H1 (cell line): Measurements from ENCODE around the gene ST6GALNAC3. TPM values are rescaled to one million over a fixed set of nuclear protein-coding genes. Genes with fewer than 3 reads are reported as not detected.

ENCODE experiments used
- CTCF ChIA-PET: fragments of 300-600 bp; sonication (Branson Sonifier 250); formaldehyde crosslinking; loops from one replicate; lab custom pipeline; 2021; ENCODE audit not compliant: partially characterized antibody; lab: Charles Lee
- POLR2A ChIA-PET: fragments of 300-600 bp; sonication (Branson Sonifier 250); formaldehyde crosslinking; loops from one replicate; lab custom pipeline; 2021; ENCODE audit warnings: inconsistent platforms; ENCODE audit not compliant: partially characterized antibody; lab: Charles Lee
- DNase-seq, 2 experiments: peaks; one replicate each; pipeline versions ENCODE4 v3.0.0 to v3.0.0-alpha.2; 2010 to 2022; ENCODE audit warnings: low spot score in 2 of 2, low read depth in 1 of 2, mixed read lengths in 1 of 2
- FAIRE-seq: peaks from 2 replicates; lab custom pipeline; 2011; peaks lifted over from hg19 to GRCh38; lab: Jason Lieb, UNC
- H2AFZ ChIP-seq: 2 replicates; pipeline ENCODE4 v1.8.1; 2012; ENCODE audit warnings: low read length, inconsistent platforms
- H2AK5ac ChIP-seq: 2 replicates; pipeline ENCODE4 v1.6.1; 2013; ENCODE audit warnings: low read depth, low read length
- H2BK120ac ChIP-seq: replicated peaks from 2 replicates; pipeline ENCODE3; 2013; ENCODE audit warnings: low read depth, low read length, inconsistent platforms
- H2BK12ac ChIP-seq: 2 replicates; pipeline ENCODE4 v1.6.1; 2013; ENCODE audit warnings: low read depth, low read length
- H2BK15ac ChIP-seq: 2 replicates; pipeline ENCODE4 v1.6.1; 2013; ENCODE audit warnings: low read length
- H2BK20ac ChIP-seq: 2 replicates; pipeline ENCODE4 v1.6.1; 2013; ENCODE audit warnings: low read length
- H2BK5ac ChIP-seq: 2 replicates; pipeline ENCODE4 v1.6.1; 2013; ENCODE audit warnings: low read depth, low read length
- H3K14ac ChIP-seq: 2 replicates; pipeline ENCODE4 v1.6.1; 2013; ENCODE audit warnings: inconsistent platforms; ENCODE audit not compliant: insufficient read length
- H3K18ac ChIP-seq: 2 replicates; pipeline ENCODE4 v1.6.1; 2013; ENCODE audit warnings: low read length; ENCODE audit errors: extremely low read depth
- H3K23ac ChIP-seq: 2 replicates; pipeline ENCODE4 v1.6.1; 2013; ENCODE audit warnings: inconsistent platforms; ENCODE audit not compliant: insufficient read length
- H3K23me2 ChIP-seq: 2 replicates; pipeline ENCODE4 v1.6.1; 2013; ENCODE audit warnings: low read depth, low read length
- H3K27ac ChIP-seq: 2 replicates; pipeline ENCODE4 v1.6.1; 2011; ENCODE audit warnings: low read depth, low read length, inconsistent platforms
- H3K27me3 ChIP-seq, 4 experiments: replicated peaks in 1 of 4; 1 replicate in 1 of 4; 2 replicates in 3 of 4; pipeline versions ENCODE4 v1.6.1 to v1.8.1; 2011 to 2013; ENCODE audit warnings: low read length in 3 of 4, mild to moderate bottlenecking in 3 of 4, inconsistent platforms in 2 of 4, mixed read lengths in 2 of 4, moderate library complexity in 1 of 4; ENCODE audit not compliant: control insufficient read depth in 3 of 4, insufficient read depth in 3 of 4; ENCODE audit errors: extremely low read depth in 1 of 4
- H3K36me3 ChIP-seq, 4 experiments: 2 replicates each; pipeline versions ENCODE4 v1.6.1 to v1.8.1; 2011 to 2013; ENCODE audit warnings: mild to moderate bottlenecking in 4 of 4, low read length in 3 of 4, moderate library complexity in 2 of 4, control low read depth in 1 of 4, inconsistent platforms in 1 of 4; ENCODE audit not compliant: insufficient read depth in 4 of 4, control insufficient read depth in 2 of 4
- H3K4ac ChIP-seq: replicated peaks from 2 replicates; pipeline ENCODE3; 2013; ENCODE audit warnings: low read length, low read depth, mixed read lengths, inconsistent platforms; ENCODE audit not compliant: insufficient read length
- H3K4me1 ChIP-seq, 4 experiments: replicated peaks in 1 of 4; 1 replicate in 1 of 4; 2 replicates in 3 of 4; pipeline versions ENCODE4 v1.6.1 to v1.8.1; 2011 to 2013; ENCODE audit warnings: low read length in 3 of 4, inconsistent platforms in 2 of 4, mixed read lengths in 1 of 4; ENCODE audit not compliant: insufficient read depth in 4 of 4, control insufficient read depth in 3 of 4
- H3K4me2 ChIP-seq, 2 experiments: 2 replicates each; pipeline versions ENCODE4 v1.6.1 to v1.8.1; 2011 to 2013; ENCODE audit warnings: low read depth in 2 of 2, low read length in 2 of 2, control low read depth in 1 of 2, inconsistent platforms in 1 of 2, mild to moderate bottlenecking in 1 of 2; ENCODE audit not compliant: insufficient read depth in 1 of 2
- H3K4me3 ChIP-seq, 4 experiments: fragments of 200-600, 300-600 bp in 1 of 4; sonication (generic), shearing (Covaris generic), sonication (Bioruptor Twin) in 1 of 4; 2 replicates each; pipeline versions ENCODE4 v1.5.1 to v1.8.1; 2011 to 2016; ENCODE audit warnings: low read length in 4 of 4, low read depth in 3 of 4, control low read depth in 2 of 4, inconsistent platforms in 2 of 4, mild to moderate bottlenecking in 2 of 4, mixed read lengths in 1 of 4, moderate library complexity in 1 of 4; ENCODE audit not compliant: insufficient read depth in 2 of 4; ENCODE audit errors: extremely low read depth in 1 of 4
- H3K56ac ChIP-seq: replicated peaks from 2 replicates; pipeline ENCODE3; 2013; ENCODE audit warnings: low read depth, mild to moderate bottlenecking, mixed read lengths, low read length, inconsistent platforms; ENCODE audit not compliant: insufficient read length
- H3K79me1 ChIP-seq: 2 replicates; pipeline ENCODE4 v1.6.1; 2013; ENCODE audit warnings: low read depth, low read length, control low read depth
- H3K79me2 ChIP-seq, 2 experiments: 2 replicates each; pipeline versions ENCODE4 v1.6.1 to v1.8.1; 2012 to 2013; ENCODE audit warnings: low read length in 2 of 2, mild to moderate bottlenecking in 2 of 2, inconsistent platforms in 1 of 2; ENCODE audit not compliant: insufficient read depth in 2 of 2, control insufficient read depth in 1 of 2
- H3K9ac ChIP-seq, 4 experiments: replicated peaks in 1 of 4; 1 replicate in 1 of 4; 2 replicates in 3 of 4; pipeline versions ENCODE4 v1.6.1 to v1.8.1; 2011 to 2013; ENCODE audit warnings: low read depth in 3 of 4, low read length in 3 of 4, control low read depth in 2 of 4, mild to moderate bottlenecking in 2 of 4, moderate library complexity in 2 of 4, inconsistent platforms in 1 of 4; ENCODE audit errors: extremely low read depth in 1 of 4
- H3K9me3 ChIP-seq, 2 experiments: 2 replicates each; pipeline versions ENCODE4 v1.6.1 to v1.8.1; 2012 to 2013; ENCODE audit warnings: mild to moderate bottlenecking in 2 of 2, moderate library complexity in 2 of 2, control low read depth in 1 of 2, inconsistent platforms in 1 of 2, low read depth in 1 of 2, low read length in 1 of 2, mixed read lengths in 1 of 2; ENCODE audit not compliant: insufficient read depth in 2 of 2
- H4K20me1 ChIP-seq, 2 experiments: replicated peaks in 1 of 2; 2 replicates each; pipeline versions ENCODE3 to v1.8.1; 2011 to 2013; ENCODE audit warnings: inconsistent platforms in 2 of 2, low read length in 2 of 2, mild to moderate bottlenecking in 1 of 2; ENCODE audit not compliant: insufficient read depth in 2 of 2, control insufficient read depth in 1 of 2
- H4K5ac ChIP-seq: 2 replicates; pipeline ENCODE4 v1.6.1; 2013; ENCODE audit warnings: low read length, low read depth, mixed read lengths, inconsistent platforms; ENCODE audit not compliant: insufficient read length
- H4K8ac ChIP-seq: 2 replicates; pipeline ENCODE4 v1.8.0; 2013; ENCODE audit warnings: mild to moderate bottlenecking, moderate library complexity, low read length, inconsistent platforms; ENCODE audit not compliant: insufficient read depth; ENCODE audit errors: extremely low read depth
- H4K91ac ChIP-seq: replicated peaks from 2 replicates; pipeline ENCODE3; 2013; ENCODE audit warnings: low read length, mixed read lengths, inconsistent platforms; ENCODE audit not compliant: insufficient read length
- BACH1 ChIP-seq: IDR thresholded peaks from 2 replicates; pipeline ENCODE4 v1.6.1; 2012; ENCODE audit warnings: low read length, improper control_type of control experiment
- EZH2 ChIP-seq: fragments of 200-600 bp; sonication (generic); IDR thresholded peaks from 2 replicates; pipeline ENCODE4 v1.7.1; 2012; ENCODE audit warnings: low read depth, mild to moderate bottlenecking, moderate library complexity, low read length, inconsistent platforms; ENCODE audit not compliant: severe bottlenecking
- MAFK ChIP-seq: IDR thresholded peaks from 2 replicates; pipeline ENCODE4 v1.6.1; 2012; ENCODE audit warnings: low read depth, mild to moderate bottlenecking, improper control_type of control experiment, low read length
- SAP30 ChIP-seq: fragments of 300-600 bp; sonication (generic); IDR thresholded peaks from 2 replicates; pipeline ENCODE4 v1.7.1; 2012; ENCODE audit warnings: low read length, moderate library complexity, mild to moderate bottlenecking, inconsistent platforms; ENCODE audit not compliant: insufficient read depth, insufficient replicate concordance
- SP2 ChIP-seq: IDR thresholded peaks from 2 replicates; pipeline ENCODE4 v1.6.1; 2012; ENCODE audit warnings: mild to moderate bottlenecking, low read length, inconsistent platforms
- SP4 ChIP-seq: IDR thresholded peaks from 2 replicates; pipeline ENCODE4 v1.6.1; 2012; ENCODE audit warnings: low read length, inconsistent platforms
- TEAD4 ChIP-seq: IDR thresholded peaks from 2 replicates; pipeline ENCODE4 v1.6.1; 2012; ENCODE audit warnings: low read depth, low read length, inconsistent platforms, mixed read lengths
- USF2 ChIP-seq: IDR thresholded peaks from 2 replicates; pipeline ENCODE4 v1.6.1; 2011; ENCODE audit warnings: low read length, improper control_type of control experiment
- WGBS, 2 experiments: shearing (Covaris generic) in 1 of 2; methylation state at CpG; one replicate each; pipeline versions ENCODE4 v1.1.6 to v1.1.7; 2013 to 2015; ENCODE audit warnings: low lambda C conversion rate in 2 of 2, mixed read lengths in 2 of 2, inconsistent platforms in 1 of 2, low coverage in 1 of 2, missing lambda C conversion rate in 1 of 2; ENCODE audit not compliant: insufficient replicate concordance in 2 of 2, insufficient coverage in 1 of 2, insufficient read length in 1 of 2; ENCODE audit errors: extremely low coverage in 1 of 2, missing lambda C conversion rate in 1 of 2; 5-methylcytosine and 5-hydroxymethylcytosine counted together
- polyA plus RNA-seq, 7 experiments: library from polyadenylated mRNA; depleted of rRNA in 3 of 7; stranded (reverse) in 5 of 7; unstranded in 2 of 7; fragments of >200 nt in 5 of 7; fragments of 200-250 nt in 2 of 7; gene quantifications; 1 replicate in 5 of 7; 2 replicates in 1 of 7; 4 replicates in 1 of 7; pipeline versions ENCODE4 v1.2.1 to v1.2.3, GENCODE V29; 2011 to 2013; ENCODE audit warnings: missing spikeins in 2 of 7, mixed read lengths in 2 of 7
- total RNA-seq: library from RNA; stranded (reverse); fragmentation: NEBNext Ultra II Directional; extraction: Animal tissue kit (Norgen Biotek cat#: 25700); gene quantifications from 2 replicates; pipeline ENCODE4 v1.2.1, GENCODE V29; 2021

The ST6GALNAC3 gene
- total and polyA plus RNA-seq, 2 of the 8 experiments (the other 6 are each of a cell fraction or from before 2014, with no cell fraction given): 4.9 to 19.0 TPM

GRCh38 chr1:76231320-76231719 lies 156.8 kb downstream of the ST6GALNAC3 start:
- peak overlapping the region; percentile 53 for H4K5ac ChIP-seq
- H3K79me1 ChIP-seq: no peaks in the 10 kb centered on the region
- no peak overlapping the region for H3K4ac ChIP-seq
- H3K23ac ChIP-seq: no peak overlapping the region
- H2AK5ac ChIP-seq: no peak overlapping the region
- peak overlapping the region; percentile 88 for H2BK120ac ChIP-seq
- H3K79me2 ChIP-seq: no peaks in the 10 kb centered on the region; a peak in 1 of 4 replicates
- no peaks in the 10 kb centered on the region for H3K9me3 ChIP-seq
- H3K4me3 ChIP-seq: no peak overlapping the region; a peak in 1 of 8 replicates
- H3K14ac ChIP-seq: no peak overlapping the region
- H4K8ac ChIP-seq: no peak overlapping the region
- ChIA-PET CTCF (no interaction called here), POLR2A (no interaction called here)
- peak overlapping the region in 1 of 2 experiments; percentile 2; a peak in 1 of 4 replicates for H3K4me2 ChIP-seq
- DNase-seq: no peak
- H2AFZ ChIP-seq: no peak overlapping the region
- H4K20me1 ChIP-seq: no peaks in the 10 kb centered on the region
- no peak for FAIRE-seq
- H3K27me3 ChIP-seq: no peaks in the 10 kb centered on the region
- no peak overlapping the region for H3K56ac ChIP-seq
- no peak overlapping the region for H3K18ac ChIP-seq
- no peak overlapping the region for H4K91ac ChIP-seq
- no peak overlapping the region for H3K27ac ChIP-seq
- H3K4me1 ChIP-seq: peaks cover 10 to 30% (median 17%) of the 10 kb centered on the region in 4 experiments; a peak in 6 of 7 replicates
- H2BK15ac ChIP-seq: no peak overlapping the region
- WGBS, 2 experiments: 56% methylated on average over 4 of the region's 4 CpGs; no CpG with 5 or more reads in 1 of the 2 experiments
- H2BK5ac ChIP-seq: peak overlapping the region; percentile 1; the same call in 1 of the 2 replicates
- no peak overlapping the region for H2BK20ac ChIP-seq
- no peaks in the 10 kb centered on the region; the same call in 1 of the 2 replicates for H3K23me2 ChIP-seq
- H3K9ac ChIP-seq: no peak overlapping the region
- no peak overlapping the region; the same call in 1 of the 2 replicates for H2BK12ac ChIP-seq
- no peaks in the 10 kb centered on the region for H3K36me3 ChIP-seq
- TF ChIP-seq TEAD4 (no peak), BACH1 (no peak), SAP30 (no peak), MAFK (no peak), USF2 (no peak), EZH2 (no peak), SP4 (no peak), SP2 (no peak)
